Myocyte (in vitro differentiated cells): ENCODE data around the gene FOLR2. TPM values are rescaled to one million over a fixed set of nuclear protein-coding genes. Genes with fewer than 3 reads are reported as not detected.
A peak's percentile ranks its signal among the peaks of the same experiment; 100 is the strongest.

Source experiments
- DNase-seq: peaks from one replicate; pipeline ENCODE4 v3.0.0-alpha.2; 2012; ENCODE audit warnings: low read depth
- total RNA-seq: library from RNA; depleted of rRNA; stranded (reverse); fragments of >200 nt; gene quantifications from 2 replicates; pipeline ENCODE4 v1.2.3, GENCODE V29; 2014

FOLR2 gene
- total RNA-seq, 1 donor from 2014 or later = not detected

DNA sequence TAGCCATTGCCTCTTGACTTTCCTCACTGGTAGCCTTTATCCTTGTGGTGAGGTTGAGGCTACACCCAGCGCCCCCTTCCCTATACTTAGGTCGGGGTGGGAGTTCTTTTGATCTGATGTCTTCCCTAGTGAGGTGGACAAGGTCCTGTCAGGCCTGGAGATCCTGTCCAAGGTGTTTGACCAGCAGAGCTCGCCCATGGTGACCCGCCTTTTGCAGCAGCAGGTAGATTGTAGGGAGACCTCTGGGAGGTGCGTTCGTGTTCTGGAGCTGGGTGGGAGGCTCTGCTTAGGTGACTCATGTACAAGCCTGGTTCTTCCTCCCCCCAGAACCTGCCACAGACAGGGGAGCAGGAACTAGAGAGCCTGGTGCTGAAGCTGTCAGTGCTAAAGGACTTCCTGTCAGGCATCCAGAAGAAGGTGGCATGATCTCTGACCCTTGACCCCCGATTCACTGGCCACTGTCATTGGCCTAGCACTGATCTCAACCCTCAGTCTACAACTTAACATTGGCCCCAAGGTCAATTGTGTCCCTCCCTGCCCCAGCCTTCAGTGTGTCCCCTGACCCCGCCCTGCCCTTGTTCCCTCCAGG lies 12.8 kb downstream of the FOLR2 start:
- DNase-seq = no peak

DNA sequence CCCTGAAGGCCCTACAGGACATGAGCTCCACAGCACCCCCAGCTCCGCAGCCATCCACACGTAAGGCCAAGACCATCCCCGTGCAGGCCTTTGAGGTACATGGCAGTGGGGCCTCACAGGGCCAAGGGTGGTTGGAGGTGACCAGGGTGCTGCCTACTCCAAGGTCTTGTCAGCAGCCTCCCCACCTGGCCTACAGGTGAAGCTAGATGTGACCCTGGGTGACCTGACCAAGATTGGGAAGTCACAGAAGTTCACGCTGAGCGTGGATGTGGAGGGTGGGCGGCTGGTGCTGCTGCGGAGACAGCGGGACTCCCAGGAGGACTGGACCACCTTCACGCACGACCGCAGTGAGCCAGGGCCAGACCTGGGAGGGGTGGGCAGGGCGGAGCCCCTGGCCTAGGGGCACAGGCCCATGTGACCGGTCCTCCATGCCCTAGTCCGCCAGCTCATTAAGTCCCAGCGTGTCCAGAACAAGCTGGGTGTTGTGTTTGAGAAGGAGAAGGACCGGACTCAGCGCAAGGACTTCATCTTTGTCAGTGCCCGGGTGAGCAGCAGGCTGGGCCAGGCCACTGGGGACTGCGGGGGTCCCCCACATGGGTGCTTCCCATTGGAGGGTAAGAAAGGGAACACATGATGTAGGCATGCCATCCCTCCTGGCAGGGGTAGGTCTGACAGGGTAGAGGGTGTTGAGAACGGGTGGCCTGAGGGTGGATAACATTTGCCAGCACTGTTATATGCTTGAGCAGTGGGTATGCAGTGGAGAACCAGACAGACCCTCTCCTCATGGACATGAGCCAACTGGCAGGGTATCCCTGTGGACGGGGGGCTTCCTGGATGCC lies 13.6 kb downstream of the FOLR2 start:
- no peak for DNase-seq

DNA sequence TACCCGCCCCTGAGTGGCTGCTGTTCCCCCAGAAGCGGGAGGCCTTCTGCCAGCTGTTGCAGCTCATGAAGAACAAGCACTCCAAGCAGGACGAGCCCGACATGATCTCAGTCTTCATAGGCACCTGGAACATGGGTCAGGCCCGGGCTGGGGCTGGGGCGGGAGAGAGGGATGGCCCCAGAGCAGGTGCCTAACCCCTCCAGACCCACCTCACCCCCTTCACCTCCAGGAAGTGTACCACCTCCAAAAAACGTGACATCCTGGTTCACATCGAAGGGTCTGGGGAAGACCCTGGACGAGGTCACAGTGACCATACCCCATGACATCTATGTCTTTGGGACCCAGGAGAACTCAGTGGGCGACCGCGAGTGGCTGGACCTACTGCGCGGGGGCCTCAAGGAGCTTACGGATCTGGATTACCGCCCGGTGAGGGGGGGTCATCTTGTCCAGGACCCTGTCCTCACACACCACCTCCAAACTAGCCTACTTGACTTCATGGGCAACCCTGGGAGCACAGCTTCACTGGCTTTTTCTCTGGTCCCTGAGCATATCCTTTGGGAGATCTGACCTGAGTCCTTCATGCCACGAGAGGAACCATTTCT lies 14.3 kb downstream of the FOLR2 start:
- no peak for DNase-seq

DNA sequence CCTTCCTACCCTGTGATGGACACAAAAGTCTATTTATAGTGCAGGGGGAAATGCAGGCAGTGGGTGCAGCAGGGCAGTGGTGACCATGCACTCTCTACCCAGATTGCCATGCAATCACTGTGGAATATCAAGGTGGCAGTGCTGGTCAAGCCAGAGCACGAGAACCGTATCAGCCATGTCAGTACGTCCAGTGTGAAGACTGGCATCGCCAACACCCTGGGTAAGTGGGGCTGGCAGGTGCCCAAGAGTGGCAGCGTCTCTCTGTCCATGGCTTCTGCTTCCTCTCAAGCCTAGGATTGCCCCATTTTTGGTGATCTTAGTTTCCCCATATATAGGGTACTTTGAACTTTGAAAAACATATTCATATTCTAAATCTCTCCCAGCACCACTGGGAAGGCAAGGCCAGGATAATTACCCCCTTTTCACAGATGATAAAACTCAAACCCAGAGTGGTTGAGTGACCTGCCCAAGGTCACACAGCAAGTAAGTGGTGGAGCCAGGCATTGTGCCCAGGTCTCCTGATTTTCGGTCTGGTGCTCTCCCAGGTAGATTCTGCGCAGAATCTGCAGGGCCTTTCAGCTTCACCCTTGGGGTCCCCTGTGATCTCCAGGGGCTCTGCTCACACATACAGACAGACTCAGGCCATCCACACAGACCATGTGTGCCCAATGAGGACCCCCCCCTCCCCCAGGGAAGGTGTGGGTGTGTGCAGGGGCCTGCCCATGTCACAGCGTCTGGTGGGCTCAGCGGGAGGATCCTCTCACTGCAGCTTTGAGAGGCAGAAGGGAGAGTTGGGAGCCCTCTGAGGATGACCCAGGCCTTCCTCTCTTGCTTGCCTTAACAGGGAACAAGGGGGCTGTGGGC lies 15.0 kb downstream of the FOLR2 start:
- DNase-seq = no peak

DNA sequence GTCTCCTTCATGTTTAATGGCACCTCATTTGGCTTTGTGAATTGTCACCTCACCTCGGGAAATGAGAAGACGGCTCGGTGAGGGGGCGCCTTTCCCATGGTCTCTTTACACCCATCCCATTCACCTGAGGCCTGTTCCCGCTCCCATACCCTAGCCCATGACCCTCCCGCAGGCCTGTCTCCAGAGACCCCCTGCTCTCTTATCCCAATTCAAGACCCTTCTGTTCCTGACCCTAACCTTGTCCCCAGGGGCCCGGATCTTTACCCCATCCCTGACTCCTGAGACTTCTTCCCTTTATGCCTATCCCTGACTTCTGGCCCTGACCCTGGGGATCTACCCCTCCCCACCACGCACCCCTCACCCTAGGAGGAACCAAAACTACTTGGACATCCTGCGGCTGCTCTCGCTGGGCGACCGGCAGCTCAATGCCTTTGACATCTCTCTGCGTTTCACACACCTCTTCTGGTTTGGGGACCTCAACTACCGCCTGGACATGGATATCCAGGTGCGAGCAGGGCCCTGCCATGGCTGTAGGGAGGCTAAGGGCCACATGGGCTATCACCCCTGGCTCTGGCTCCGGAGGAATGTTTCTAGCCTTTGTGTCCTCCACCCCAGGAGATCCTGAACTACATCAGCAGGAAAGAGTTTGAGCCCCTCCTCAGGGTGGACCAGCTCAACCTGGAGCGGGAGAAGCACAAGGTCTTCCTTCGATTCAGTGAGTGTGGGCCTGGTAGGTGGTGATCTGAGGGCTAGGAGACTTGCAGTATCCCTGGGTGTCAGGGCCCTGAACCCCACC lies 15.9 kb downstream of the FOLR2 start:
- no peak for DNase-seq

DNA sequence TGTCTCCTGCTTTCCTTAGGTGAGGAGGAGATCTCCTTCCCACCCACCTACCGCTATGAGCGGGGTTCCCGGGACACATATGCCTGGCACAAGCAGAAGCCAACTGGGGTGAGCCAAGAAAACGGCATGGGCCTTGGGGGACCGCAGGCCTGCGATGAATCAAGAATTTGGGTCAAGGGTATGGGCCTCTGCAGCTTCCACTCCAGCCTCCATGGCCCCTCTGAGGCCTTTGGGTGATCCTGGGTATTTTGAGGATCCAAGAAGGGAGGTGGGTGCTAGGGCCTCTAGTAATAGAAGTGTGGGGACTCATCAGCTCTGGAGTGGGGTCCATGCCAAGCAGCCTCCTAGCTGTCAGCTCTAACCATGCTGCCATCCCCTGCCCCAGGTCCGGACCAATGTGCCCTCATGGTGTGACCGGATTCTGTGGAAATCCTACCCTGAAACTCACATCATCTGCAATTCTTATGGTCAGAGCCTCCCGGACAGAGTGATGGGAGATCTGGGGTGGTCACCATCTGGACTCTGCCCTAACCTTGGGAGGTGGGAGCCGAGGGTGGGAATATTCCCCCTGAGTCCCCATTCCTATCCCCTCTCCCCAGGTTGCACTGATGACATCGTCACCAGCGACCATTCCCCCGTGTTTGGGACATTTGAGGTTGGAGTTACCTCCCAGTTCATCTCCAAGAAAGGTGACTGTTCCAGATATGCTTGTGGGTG lies 16.6 kb downstream of the FOLR2 start:
- no peak for DNase-seq

DNA sequence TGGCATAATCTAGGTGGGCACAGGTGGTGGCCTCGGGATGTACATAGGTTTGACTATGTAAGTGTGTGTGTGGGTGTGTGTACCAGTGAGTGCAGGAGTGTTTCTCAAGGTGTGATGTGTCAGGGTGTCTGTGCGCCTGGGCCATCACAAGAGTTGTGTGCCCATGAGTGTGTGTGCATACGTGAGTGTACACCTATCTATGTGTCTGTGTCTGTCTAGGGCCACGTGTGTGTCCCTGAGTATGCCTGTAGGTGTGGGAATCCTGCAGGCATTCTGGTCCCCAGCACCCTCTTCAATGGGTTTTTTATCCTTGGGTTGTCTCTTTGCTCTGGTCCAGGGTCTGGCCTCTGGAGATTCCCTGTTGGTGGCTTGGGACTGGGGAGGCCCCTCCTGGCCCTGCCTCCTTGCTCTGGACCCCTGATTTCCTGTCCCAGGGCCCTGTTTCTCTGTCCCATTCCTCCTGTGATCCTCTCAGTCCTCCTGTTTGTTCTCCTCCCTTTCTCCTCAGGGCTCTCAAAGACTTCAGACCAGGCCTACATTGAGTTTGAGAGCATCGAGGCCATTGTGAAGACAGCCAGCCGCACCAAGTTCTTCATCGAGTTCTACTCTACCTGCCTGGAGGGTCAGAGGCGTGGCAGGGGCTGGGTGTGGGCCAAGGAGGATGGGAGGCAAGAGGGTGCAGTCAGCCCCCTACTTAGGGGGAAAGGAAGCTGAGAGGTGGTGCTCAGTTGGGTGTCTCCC lies 17.3 kb downstream of the FOLR2 start:
- DNase-seq = no peak

DNA sequence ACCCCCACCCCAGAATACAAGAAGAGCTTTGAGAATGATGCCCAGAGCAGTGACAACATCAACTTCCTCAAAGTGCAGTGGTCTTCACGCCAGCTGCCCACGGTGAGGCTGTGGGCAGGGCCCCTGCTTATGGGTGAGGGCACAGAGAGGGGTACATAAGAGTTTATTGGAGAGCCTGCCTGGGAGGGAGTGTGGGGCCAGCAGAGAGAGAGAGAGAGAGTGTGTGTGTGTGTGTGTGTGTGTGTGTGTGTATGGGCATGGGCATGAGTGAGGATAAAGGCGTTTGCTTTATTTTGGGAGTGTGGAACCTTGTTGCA lies 17.9 kb downstream of the FOLR2 start:
- no peak for DNase-seq

DNA sequence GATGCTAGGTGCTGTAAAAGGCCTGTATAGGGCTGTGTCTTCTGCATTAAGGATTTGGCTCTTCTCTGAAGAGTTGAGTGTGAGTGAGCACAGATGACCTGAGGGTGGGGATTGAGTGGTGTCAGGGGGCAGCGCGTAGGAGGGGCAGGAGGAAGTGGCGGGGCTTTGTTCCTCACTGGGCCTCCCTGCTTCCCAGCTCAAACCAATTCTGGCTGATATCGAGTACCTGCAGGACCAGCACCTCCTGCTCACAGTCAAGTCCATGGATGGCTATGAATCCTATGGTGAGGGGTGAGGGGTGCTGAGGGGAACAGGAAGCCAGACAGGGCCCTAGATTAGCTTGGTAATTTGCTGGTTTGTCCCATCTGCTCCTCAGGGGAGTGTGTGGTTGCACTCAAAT lies 18.3 kb downstream of the FOLR2 start:
- DNase-seq = no peak

DNA sequence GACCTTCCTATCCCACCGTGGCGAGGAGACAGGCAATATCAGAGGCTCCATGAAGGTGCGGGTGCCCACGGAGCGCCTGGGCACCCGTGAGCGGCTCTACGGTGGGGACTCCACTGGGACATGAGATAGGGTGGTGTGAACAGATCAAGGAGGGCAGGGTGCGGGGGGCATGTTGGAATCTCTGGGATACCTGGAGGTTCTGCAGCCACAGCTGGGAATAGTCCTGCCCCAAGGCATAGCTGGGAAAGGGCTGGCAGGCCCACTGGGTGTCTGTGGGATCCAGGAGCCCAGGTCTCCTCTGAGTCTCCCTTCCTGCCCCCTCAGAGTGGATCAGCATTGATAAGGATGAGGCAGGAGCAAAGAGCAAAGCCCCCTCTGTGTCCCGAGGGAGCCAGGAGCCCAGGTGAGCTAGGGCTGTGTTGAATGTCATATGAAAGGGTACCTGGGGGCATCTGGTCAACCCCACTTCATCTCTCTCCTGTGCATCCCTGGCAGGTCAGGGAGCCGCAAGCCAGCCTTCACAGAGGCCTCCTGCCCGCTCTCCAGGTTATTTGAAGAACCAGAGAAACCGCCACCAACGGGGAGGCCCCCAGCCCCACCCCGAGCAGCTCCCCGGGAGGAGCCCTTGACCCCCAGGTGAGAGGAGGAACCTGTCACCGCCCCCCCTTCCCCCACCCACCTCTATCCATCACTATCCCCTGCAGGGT lies 18.9 kb downstream of the FOLR2 start:
- no peak for DNase-seq

DNA sequence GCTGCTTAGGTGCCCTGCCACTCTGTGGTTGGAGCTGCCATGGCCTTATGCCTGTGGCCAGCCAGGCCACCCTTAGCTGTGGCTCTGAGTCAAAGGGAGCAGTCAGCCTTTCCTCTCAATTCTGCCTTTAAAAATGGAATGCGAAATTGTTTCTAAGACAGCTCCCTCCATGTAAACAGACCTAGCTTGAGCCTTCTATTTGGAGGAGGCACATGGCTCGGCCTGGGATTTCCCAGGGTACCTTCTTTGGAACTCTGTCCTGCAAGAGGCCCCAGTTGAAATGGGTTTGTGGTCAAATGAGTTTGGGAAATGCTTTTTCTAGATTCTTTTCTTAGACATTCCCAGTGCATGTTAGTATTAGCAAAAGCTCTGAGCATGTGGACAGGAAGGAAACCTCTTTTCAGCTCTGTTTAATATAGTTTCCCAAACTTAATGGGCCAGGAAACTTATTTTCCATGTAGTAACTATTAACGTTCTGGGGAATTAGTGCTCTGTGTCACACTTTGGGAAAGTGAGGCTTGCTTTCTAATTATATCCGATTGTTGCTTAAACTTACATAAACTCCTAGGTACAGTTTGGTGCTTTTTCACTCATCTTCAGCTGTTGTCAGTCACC lies 19.6 kb downstream of the FOLR2 start:
- peak; percentile 66 for DNase-seq

DNA sequence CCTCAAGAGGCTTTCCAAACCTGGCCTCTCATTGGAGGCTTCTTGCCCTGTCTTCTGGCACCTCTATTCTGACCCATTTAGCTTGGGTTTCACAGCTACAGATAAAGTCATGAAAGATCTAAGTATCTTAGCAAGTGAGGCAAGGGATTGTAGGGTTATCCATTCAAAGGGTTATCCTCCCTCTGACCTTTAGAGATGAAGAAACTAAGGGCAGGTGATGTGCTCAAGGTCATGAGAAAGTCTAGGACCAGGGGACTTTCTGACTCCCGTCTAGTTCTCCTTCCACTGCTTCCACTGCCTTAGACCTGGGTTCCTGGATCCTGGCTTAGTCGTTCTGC lies 20.1 kb downstream of the FOLR2 start:
- DNase-seq = no peak

DNA sequence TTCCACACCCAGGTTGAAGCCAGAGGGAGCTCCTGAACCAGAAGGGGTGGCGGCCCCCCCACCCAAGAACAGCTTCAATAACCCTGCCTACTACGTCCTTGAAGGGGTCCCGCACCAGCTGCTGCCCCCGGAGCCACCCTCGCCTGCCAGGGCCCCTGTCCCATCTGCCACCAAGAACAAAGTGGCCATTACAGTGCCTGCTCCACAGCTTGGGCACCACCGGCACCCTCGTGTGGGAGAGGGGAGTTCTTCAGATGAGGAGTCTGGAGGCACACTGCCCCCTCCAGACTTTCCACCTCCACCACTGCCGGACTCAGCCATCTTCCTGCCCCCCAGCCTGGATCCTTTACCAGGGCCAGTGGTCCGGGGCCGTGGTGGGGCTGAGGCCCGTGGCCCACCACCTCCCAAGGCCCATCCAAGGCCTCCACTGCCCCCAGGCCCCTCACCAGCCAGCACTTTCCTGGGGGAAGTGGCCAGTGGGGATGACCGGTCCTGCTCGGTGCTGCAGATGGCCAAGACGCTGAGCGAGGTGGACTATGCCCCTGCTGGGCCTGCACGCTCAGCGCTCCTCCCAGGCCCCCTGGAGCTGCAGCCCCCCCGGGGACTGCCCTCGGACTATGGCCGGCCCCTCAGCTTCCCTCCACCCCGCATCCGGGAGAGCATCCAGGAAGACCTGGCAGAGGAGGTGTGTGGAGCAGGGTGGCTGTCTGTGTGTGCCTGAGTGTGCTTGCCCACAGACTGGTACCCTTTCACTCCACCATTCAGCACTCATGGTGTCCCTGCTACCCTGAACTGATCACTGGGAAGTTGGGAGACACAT lies 20.7 kb downstream of the FOLR2 start:
- DNase-seq = no peak

DNA sequence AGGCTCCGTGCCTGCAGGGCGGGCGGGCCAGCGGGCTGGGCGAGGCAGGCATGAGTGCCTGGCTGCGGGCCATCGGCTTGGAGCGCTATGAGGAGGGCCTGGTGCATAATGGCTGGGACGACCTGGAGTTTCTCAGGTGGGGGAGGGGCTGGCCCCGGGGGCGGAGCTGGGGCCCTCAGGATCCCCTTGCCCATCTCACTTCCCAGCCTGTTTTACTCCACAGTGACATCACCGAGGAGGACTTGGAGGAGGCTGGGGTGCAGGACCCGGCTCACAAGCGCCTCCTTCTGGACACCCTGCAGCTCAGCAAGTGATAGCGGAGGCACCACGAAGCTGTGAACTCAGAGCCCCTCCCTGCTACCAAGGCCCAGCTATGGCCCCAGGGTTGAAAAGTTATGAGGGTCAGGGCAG lies 21.5 kb downstream of the FOLR2 start:
- peak; percentile 63 for DNase-seq

DNA sequence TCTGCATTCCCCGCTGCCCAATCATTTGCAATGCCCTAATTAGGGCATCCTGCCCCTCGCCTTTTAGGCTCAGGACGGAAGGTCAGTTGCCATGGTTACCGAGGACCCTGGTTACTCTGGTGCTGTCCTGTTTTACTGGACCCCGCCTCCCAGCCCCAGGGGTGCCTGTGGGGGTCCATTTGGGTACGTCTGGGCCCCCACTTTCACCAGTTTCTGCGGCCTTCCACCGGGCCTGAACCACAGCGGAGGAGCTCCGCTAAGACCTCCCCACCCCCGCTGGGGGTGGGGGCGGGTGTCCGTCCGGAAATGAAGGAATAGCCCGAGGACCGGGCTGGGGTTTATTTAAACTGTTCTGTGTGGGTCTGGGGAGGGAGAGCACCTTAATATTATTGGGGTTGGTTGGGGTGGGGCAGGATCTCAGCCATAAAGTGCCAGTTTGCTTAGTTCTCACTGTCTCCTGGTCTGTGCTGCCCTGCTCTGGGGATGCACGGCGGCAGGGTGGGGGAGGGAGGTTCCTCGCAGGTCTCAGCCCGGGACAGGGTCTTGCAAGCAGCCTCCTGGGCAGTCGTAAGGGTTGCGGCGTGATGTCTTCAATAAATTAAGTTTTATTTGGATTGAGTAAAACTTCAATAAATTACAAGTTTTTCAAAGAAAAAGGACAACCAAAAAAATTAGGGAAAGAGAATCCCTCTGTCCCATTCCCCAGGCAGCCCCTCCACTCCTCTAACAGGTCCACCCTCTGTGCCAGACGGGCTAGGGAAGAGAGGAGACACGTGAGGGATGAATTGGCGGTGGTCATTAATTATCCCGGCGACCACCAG lies 22.1 kb downstream of the FOLR2 start:
- no peak for DNase-seq

DNA sequence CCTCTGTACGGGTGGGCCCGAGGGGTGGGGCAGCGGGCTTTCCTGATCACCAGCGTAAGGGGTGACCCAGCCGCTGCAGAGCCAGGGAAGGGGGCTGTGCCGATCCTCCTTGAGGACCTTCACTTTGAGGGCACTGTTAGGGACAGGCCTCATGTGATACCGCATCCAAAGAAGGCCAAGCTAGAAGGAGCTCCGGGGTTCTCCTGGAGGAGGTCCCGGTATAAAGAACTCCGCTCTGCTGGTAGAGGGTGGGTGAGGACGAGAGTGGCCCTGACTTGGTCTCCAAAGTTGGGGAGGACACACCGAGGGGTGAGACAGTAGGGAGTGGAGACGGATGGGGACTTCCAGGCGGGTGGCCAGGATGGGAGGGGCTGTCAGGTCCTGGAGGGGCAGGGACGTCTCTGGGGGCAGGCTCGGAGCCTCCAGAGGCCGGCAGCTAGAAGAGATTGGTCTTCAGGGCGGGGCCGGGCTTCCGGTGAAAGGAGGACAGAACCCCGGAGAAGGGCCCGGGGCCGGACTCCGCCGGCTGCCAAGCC lies 22.8 kb downstream of the FOLR2 start:
- peak; percentile 80 for DNase-seq
